Subcutaneous abdominal adipose tissue (tissue), 5 donors: ENCODE measurements around the gene PTPN7.
"Not testable (repeated sequence)": the region's sequence is repeated elsewhere in the genome, so short reads cannot be mapped to it uniquely, and the experiment has no call there.

Experiments used
- H3K27ac ChIP-seq: one replicate; pipeline ENCODE4 v1.7.0; 2013; ENCODE audit warnings: low read depth, mild to moderate bottlenecking, inconsistent platforms, low read length, moderate library complexity
- H3K27me3 ChIP-seq, 5 donors: one replicate each; pipeline ENCODE4 v1.7.0; 2013; ENCODE audit warnings: low read length in 5 of 5, inconsistent platforms in 1 of 5; ENCODE audit not compliant: control insufficient read depth in 5 of 5, insufficient read depth in 4 of 5
- H3K36me3 ChIP-seq, 5 donors: one replicate each; pipeline ENCODE4 v1.7.0; 2013; ENCODE audit warnings: low read length in 5 of 5; ENCODE audit not compliant: control insufficient read depth in 5 of 5, insufficient read depth in 5 of 5
- H3K4me1 ChIP-seq, 5 donors: one replicate each; pipeline ENCODE4 v1.7.0; 2013; ENCODE audit warnings: low read length in 5 of 5, mild to moderate bottlenecking in 3 of 5, moderate library complexity in 1 of 5; ENCODE audit not compliant: control insufficient read depth in 5 of 5, insufficient read depth in 5 of 5
- H3K4me3 ChIP-seq, 5 donors: one replicate each; pipeline ENCODE4 v1.7.0; 2013; ENCODE audit warnings: low read length in 5 of 5, low read depth in 1 of 5
- H3K9ac ChIP-seq, 5 donors: one replicate each; pipeline ENCODE4 v1.7.0; 2013; ENCODE audit warnings: low read length in 5 of 5, mild to moderate bottlenecking in 4 of 5, moderate library complexity in 3 of 5
- H3K9me3 ChIP-seq, 5 donors: one replicate each; pipeline ENCODE4 v1.7.0; 2013; ENCODE audit warnings: low read length in 5 of 5; ENCODE audit not compliant: control insufficient read depth in 5 of 5
- donor health status: healthy.
- donor health status: healthy.
- donor health status: healthy.
- donor health status: healthy.
- donor health status: healthy.

Gene PTPN7

GRCh38 chr1:202179828-202180750 is 19.7 kb upstream of the PTPN7 start:
- peaks cover 8 to 35% (median 22%) of the 10 kb centered on the region in 5 donors for H3K27me3 ChIP-seq
- no peak overlapping the region for H3K27ac ChIP-seq
- no peaks in the 10 kb centered on the region for H3K9me3 ChIP-seq
- no peak overlapping the region for H3K4me3 ChIP-seq
- no peaks in the 10 kb centered on the region for H3K4me1 ChIP-seq
- no peak overlapping the region for H3K9ac ChIP-seq
- no peaks in the 10 kb centered on the region for H3K36me3 ChIP-seq

- no peak overlapping the region for H3K27ac ChIP-seq
- H3K27me3 ChIP-seq = peaks cover 7 to 28% (median 16%) of the 10 kb centered on the region in 5 donors
- no peaks in the 10 kb centered on the region for H3K4me1 ChIP-seq
- H3K9me3 ChIP-seq = no peaks in the 10 kb centered on the region
- no peak overlapping the region for H3K9ac ChIP-seq
- H3K4me3 ChIP-seq = no peak overlapping the region
- H3K36me3 ChIP-seq = no peaks in the 10 kb centered on the region
These were observed 16.8 kb upstream of the PTPN7 start for GRCh38 chr1:202176949-202177927.

- H3K36me3 ChIP-seq = no peaks in the 10 kb centered on the region
- H3K27me3 ChIP-seq = peaks cover 0 to 13% (median 8%) of the 10 kb centered on the region in 5 donors
- H3K4me1 ChIP-seq = no peaks in the 10 kb centered on the region
These were observed 13.6 kb upstream of the PTPN7 start for GRCh38 chr1:202173993-202174392.

GRCh38 chr1:202172015-202172355 is 11.6 kb upstream of the PTPN7 start:
- Histone ChIP-seq H3K27ac (no peak overlapping the region), H3K4me3 (no peak overlapping the region), H3K9me3 (no peaks in the 10 kb centered on the region), H3K27me3 (peaks cover 0 to 7% (median 3%) of the 10 kb centered on the region in 5 donors), H3K9ac (no peak overlapping the region), H3K36me3 (no peaks in the 10 kb centered on the region), H3K4me1 (peaks cover 0 to 11% (median 7%) of the 10 kb centered on the region in 5 donors)

More at GRCh38 chr1:202173993-202174392, 13.6 kb upstream of the PTPN7 start:
- Histone ChIP-seq H3K9ac (no peak overlapping the region), H3K9me3 (no peaks in the 10 kb centered on the region), H3K27ac (no peak overlapping the region), H3K4me3 (no peak overlapping the region)

GRCh38 chr1:202171292-202172014 is 11.1 kb upstream of the PTPN7 start:
- Histone ChIP-seq H3K27ac (no peak overlapping the region), H3K36me3 (no peaks in the 10 kb centered on the region), H3K4me1 (peaks cover 0 to 11% (median 7%) of the 10 kb centered on the region in 5 donors), H3K4me3 (no peak overlapping the region), H3K9ac (no peak overlapping the region), H3K27me3 (peaks cover 0 to 7% (median 3%) of the 10 kb centered on the region in 5 donors), H3K9me3 (no peaks in the 10 kb centered on the region)

- H3K27me3 ChIP-seq = peaks cover 0 to 7% (median 3%) of the 10 kb centered on the region in 5 donors
- no peak overlapping the region for H3K27ac ChIP-seq
- H3K4me3 ChIP-seq = no peak overlapping the region
- no peak overlapping the region for H3K9ac ChIP-seq
- peaks cover 0 to 11% (median 7%) of the 10 kb centered on the region in 5 donors for H3K4me1 ChIP-seq
- no peaks in the 10 kb centered on the region for H3K9me3 ChIP-seq
- H3K36me3 ChIP-seq = no peaks in the 10 kb centered on the region
These were observed 10.3 kb upstream of the PTPN7 start for GRCh38 chr1:202170726-202171125.

GRCh38 chr1:202168861-202169260 is 8.5 kb upstream of the PTPN7 start:
- peaks cover 0 to 11% (median 7%) of the 10 kb centered on the region in 5 donors for H3K4me1 ChIP-seq
- H3K9ac ChIP-seq = no peak overlapping the region
- H3K9me3 ChIP-seq = no peaks in the 10 kb centered on the region
- no peaks in the 10 kb centered on the region for H3K36me3 ChIP-seq
- H3K27me3 ChIP-seq = peaks cover 0 to 7% (median 3%) of the 10 kb centered on the region in 5 donors
- no peak overlapping the region for H3K27ac ChIP-seq
- H3K4me3 ChIP-seq = no peak overlapping the region

GRCh38 chr1:202167708-202168415 is 7.5 kb upstream of the PTPN7 start:
- Histone ChIP-seq H3K9ac (no peak overlapping the region), H3K27me3 (peaks cover 0 to 11% (median 3%) of the 10 kb centered on the region in 5 donors), H3K36me3 (no peaks in the 10 kb centered on the region), H3K27ac (no peak overlapping the region), H3K9me3 (no peaks in the 10 kb centered on the region), H3K4me1 (peaks cover 0 to 17% (median 11%) of the 10 kb centered on the region in 5 donors), H3K4me3 (peak overlapping the region in 1 of 5 donors; percentile 1)

GRCh38 chr1:202167054-202167453 is 6.7 kb upstream of the PTPN7 start:
- not testable (repeated sequence) for H3K36me3 ChIP-seq, H3K9me3 ChIP-seq, H3K9ac ChIP-seq, H3K27ac ChIP-seq, H3K4me3 ChIP-seq
- H3K27me3 ChIP-seq = peaks cover 0 to 14% (median 6%) of the 10 kb centered on the region in 5 donors
- H3K4me1 ChIP-seq = peaks cover 0 to 19% (median 11%) of the 10 kb centered on the region in 5 donors
